GM18873 (cell line): ENCODE results near the gene FOXN1.
"Not testable (repeated sequence)": the region's sequence is repeated elsewhere in the genome, so short reads cannot be mapped to it uniquely, and the experiment has no call there.

Experiments used
- ATAC-seq: cut with Tn5 transposase; IDR thresholded peaks from one replicate; pipeline ENCODE4 v1.9.1; 2021; ENCODE audit warnings: mild to moderate bottlenecking, moderate library complexity, moderate number of reproducible peaks; ENCODE audit not compliant: unreplicated experiment, low FRiP score

The FOXN1 gene

GRCh38 chr17:28572259-28573039 lies 66.3 kb downstream of the FOXN1 start:
- no peak for ATAC-seq

- ATAC-seq, result no peak
These were observed 66.9 kb downstream of the FOXN1 start for GRCh38 chr17:28573040-28573380.

- ATAC-seq, result no peak
These were observed 67.4 kb downstream of the FOXN1 start for GRCh38 chr17:28573521-28573920.

- ATAC-seq, result no peak
These were observed 67.9 kb downstream of the FOXN1 start for GRCh38 chr17:28573966-28574480.

DNA sequence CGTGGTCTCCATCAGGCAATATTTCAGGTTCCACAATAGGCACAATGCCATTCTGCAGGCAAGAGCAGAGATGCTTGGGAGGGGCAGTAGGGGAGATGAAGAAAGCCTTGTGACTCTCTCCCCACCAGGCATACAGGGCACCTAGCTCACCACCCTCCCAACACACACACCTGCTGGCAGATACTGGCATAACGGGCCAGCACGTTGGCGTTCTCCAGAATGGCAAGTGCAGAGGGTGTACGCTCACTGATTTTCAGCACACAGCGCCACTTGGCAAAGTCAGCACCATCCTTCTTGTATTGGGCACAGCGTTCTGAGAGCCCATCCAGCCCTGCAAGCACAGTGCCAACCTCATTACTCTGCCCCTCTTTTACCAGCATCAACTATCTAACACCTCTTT lies 68.4 kb downstream of the FOXN1 start:
- ATAC-seq, result no peak

- no peak for ATAC-seq
These were observed 69.1 kb downstream of the FOXN1 start for GRCh38 chr17:28575126-28575795.

- not testable (repeated sequence) for ATAC-seq
These were observed 69.9 kb downstream of the FOXN1 start for GRCh38 chr17:28576016-28576415.

DNA sequence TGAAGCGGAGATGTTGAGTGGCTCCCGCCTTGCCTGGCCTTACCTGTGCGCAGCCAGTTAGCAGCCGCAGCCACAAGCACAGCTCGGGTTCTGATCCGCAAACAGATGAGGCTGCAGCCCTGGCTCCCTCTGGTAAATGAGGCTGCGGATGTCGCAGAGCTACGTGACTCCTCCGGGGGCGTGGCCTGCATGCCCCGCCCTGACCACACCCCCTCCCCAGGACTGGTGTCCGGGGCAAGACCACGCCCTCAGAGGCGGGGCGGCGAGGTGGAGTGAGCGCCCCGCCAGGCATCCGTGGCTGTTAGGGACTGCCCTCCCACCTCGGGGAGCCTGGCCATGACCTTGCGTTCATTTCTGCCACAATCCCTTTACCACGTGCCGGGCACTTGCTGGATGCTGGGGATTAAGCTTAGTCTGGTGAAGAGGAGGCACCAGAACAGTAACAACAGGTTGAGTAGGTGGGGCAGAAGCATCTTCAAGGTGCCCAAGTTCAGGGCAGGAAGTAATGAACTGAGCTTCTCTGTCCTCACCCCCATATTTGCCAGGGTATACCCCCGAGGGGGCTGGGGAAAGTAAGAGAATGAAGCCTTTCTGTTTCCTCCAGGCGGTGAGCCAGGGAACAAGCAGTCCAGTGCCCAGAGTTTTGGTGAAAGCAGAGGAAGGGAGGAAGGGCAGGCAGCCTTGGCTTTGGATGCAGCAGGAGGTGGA lies 70.8 kb downstream of the FOXN1 start, which contains the start of gene ALDOC:
Gene ALDOC (minus strand): TSS at position 138 of the 708 bp plus-strand sequence. CDS start 1,363 bp downstream, outside the sequence.
- peak; percentile 68 for ATAC-seq

GRCh38 chr17:28577466-28577824 lies 71.3 kb downstream of the FOXN1 start:
- ATAC-seq, result no peak

DNA sequence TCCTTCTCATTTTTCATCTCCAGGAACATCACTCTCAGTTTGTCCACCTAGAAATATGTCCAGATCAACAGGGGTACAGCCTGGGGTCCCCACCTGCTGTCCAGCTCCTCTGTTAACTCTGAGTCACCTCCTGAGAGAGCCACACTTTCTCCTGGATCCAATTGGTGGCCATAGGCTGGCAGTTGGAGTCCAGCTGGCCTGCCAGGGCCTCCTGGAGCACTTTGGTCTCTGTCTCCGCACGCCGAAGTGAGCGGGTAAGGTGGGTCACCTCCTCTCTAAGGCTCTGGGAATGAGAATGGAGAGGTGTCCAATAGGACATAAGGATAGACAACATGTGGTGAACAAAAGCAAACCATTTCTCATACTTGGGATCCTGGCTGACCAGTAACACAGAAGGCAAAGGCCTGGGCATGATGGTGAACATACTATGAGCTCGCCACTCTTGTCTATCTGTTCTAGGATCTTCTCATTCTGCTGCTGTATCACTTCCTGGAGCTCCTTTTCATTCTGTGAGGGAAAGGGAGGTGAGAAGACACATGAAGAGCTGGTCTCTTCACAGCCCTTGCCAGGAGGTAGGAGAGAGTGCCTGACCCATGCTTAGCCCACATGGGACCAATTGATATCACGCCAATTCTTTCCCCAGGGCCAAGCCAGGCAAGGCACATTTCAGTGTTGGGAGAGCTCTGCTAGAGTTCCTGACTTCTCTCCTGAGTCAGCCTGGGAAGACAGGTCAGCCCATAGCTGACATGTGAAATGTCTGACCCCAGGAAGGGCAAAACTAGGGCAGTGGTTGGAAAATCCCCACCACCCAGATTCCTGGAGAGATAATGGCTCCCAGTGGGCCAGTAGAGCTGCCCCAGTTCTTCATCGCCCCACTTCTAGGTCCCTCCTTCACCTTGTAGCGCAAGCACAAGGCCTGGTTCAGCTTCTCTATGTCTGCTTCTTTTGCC lies 72.4 kb downstream of the FOXN1 start:
- ATAC-seq, result no peak

- no peak for ATAC-seq
These were observed 73.4 kb downstream of the FOXN1 start for GRCh38 chr17:28579526-28579925.

- no peak for ATAC-seq
These were observed 74.8 kb downstream of the FOXN1 start for GRCh38 chr17:28580959-28581358.

- no peak for ATAC-seq
These were observed 76.4 kb downstream of the FOXN1 start for GRCh38 chr17:28582513-28582912.

DNA sequence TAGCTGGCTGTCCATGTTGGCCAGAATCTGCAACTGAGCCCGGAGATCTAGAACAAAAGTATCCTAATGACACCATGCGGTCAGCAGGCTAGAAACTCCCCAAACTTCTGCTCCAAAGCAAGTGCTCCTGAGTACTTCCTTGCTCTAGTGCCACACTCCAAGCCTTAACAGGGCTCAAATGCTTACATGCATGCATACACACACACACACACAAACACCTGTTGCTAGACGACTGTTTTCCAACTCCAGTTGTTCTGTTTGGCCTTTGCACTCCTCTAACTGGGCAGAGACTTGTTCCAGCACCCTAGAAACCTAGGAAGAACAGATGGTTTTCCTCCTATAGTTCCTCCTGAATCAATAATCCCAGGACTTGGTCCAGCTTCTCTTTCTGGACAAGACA lies 78.3 kb downstream of the FOXN1 start:
- ATAC-seq, result no peak

DNA sequence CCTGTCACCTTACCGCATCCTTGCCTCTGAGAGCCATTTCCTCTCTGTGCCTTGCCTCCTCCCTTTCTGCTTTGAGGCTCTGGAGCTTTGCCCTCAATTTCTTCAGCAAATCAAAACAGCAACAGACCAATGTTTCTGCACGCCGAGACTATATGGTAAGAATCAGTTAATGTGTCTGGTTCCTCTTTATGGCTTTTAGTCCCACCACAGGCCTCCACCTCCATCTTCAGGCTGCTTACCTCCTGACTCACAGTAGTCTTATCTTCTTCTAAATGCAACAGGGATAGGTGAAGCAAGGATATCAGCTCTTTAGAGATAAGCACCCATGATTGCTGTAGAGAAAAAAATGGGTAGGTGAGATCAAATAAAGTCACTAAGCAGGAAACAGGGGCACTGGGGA lies 79.7 kb downstream of the FOXN1 start:
- ATAC-seq, result no peak
